Breast epithelium (tissue), 4 donors: Measurements from ENCODE around the gene SLK. TPM values are rescaled to one million over a fixed set of nuclear protein-coding genes. Genes with fewer than 3 reads are reported as not detected.

ENCODE experiments used
- DNase-seq, 2 donors: peaks; one replicate each; pipeline ENCODE4 v3.0.0-alpha.2; 2019; ENCODE audit warnings: low spot score in 2 of 2
- H3K27ac ChIP-seq, 2 donors: fragments of 200-600 bp; sonication (generic) in 1 of 2; one replicate each; pipeline ENCODE4 v1.5.1; 2016 to 2019; ENCODE audit warnings: mild to moderate bottlenecking in 1 of 2
- H3K27me3 ChIP-seq, 2 donors: fragments of 200-600 bp; sonication (generic) in 1 of 2; one replicate each; pipeline versions ENCODE4 v1.5.1 to v1.6.0; 2017 to 2019; ENCODE audit warnings: control low read depth in 1 of 2, mild to moderate bottlenecking in 1 of 2
- H3K36me3 ChIP-seq: fragments of 200-600 bp; one replicate; pipeline ENCODE4 v1.5.1; 2019
- H3K4me1 ChIP-seq, 2 donors: fragments of 200-600 bp; sonication (generic); one replicate each; pipeline ENCODE4 v1.5.1; 2016 to 2019; ENCODE audit warnings: control low read depth in 1 of 2
- H3K4me3 ChIP-seq, 3 donors: fragments of 200-600 bp; sonication (generic); 1 replicate in 2 of 3; 2 replicates in 1 of 3; pipeline ENCODE4 v1.5.1; 2016 to 2019; ENCODE audit warnings: mild to moderate bottlenecking in 3 of 3, moderate library complexity in 2 of 3
- H3K9me3 ChIP-seq, 2 donors: fragments of 200-600 bp; sonication (generic) in 1 of 2; one replicate each; pipeline ENCODE4 v1.5.1; 2016 to 2019; ENCODE audit warnings: control low read depth in 1 of 2
- CTCF ChIP-seq, 3 donors: fragments of 450-650 bp; IDR thresholded peaks; one replicate each; pipeline ENCODE4 v1.5.1; 2016 to 2017; ENCODE audit warnings: antibody characterized with exemption in 3 of 3, mild to moderate bottlenecking in 3 of 3, moderate library complexity in 3 of 3
- POLR2A ChIP-seq: fragments of 450-650 bp; IDR thresholded peaks from one replicate; pipeline ENCODE4 v1.6.1; 2016; ENCODE audit warnings: antibody characterized with exemption, mild to moderate bottlenecking, moderate library complexity
- POLR2AphosphoS5 ChIP-seq, 3 donors: sonication (generic); formaldehyde crosslinking; IDR thresholded peaks; one replicate each; pipeline ENCODE4 v1.6.1; 2017; ENCODE audit warnings: antibody characterized with exemption in 3 of 3
- intact Hi-C: fragments of 100-400 bp; cut with DNase I; formaldehyde crosslinking; loops from one replicate; pipeline ENCODE4 v1.15.1; 2023; ENCODE audit warnings: low total_unique reads
- total RNA-seq, 3 donors: library from RNA; depleted of rRNA; stranded (reverse); fragments of >200 nt; gene quantifications; one replicate each; pipeline ENCODE4 v1.1.0, GENCODE V29; 2016

The SLK gene
- total RNA-seq, 3 donors from 2014 or later, result 63.2 to 94.4 (median 76.4) TPM

GRCh38 chr10:104053201-104053600 lies 86.3 kb downstream of the SLK start:
- DNase-seq, result no peak
- intact Hi-C loops, result no loop called here

GRCh38 chr10:104054430-104054829 lies 87.5 kb downstream of the SLK start:
- intact Hi-C loops, result no loop called here
- H3K4me1 ChIP-seq, result no peaks in the 10 kb centered on the region

More at GRCh38 chr10:104053201-104053600, 86.3 kb downstream of the SLK start:
- H3K9me3 ChIP-seq, result no peaks in the 10 kb centered on the region
- H3K4me1 ChIP-seq, result no peaks in the 10 kb centered on the region
- H3K27me3 ChIP-seq, result no peaks in the 10 kb centered on the region
- H3K4me3 ChIP-seq, result no peak overlapping the region
- no peak for TF ChIP-seq POLR2A
- no peak for TF ChIP-seq POLR2AphosphoS5 (IDR thresholded peaks at IDR 0.05)
- TF ChIP-seq CTCF (IDR thresholded peaks at IDR 0.05), result no peak
- peak overlapping the region in 1 of 2 donors; percentile 5 for H3K27ac ChIP-seq
- H3K36me3 ChIP-seq, result no peaks in the 10 kb centered on the region

GRCh38 chr10:104056619-104057273 lies 89.8 kb downstream of the SLK start:
- TF ChIP-seq POLR2AphosphoS5 (IDR thresholded peaks at IDR 0.05) (no peak), CTCF (IDR thresholded peaks at IDR 0.05) (no peak), POLR2A (no peak)
- Histone ChIP-seq H3K9me3 (no peaks in the 10 kb centered on the region), H3K27me3 (no peaks in the 10 kb centered on the region), H3K36me3 (no peaks in the 10 kb centered on the region), H3K27ac (no peak overlapping the region), H3K4me1 (no peaks in the 10 kb centered on the region), H3K4me3 (no peak overlapping the region)
- intact Hi-C loops, result no loop called here
- DNase-seq, result no peak

More at GRCh38 chr10:104054430-104054829, 87.5 kb downstream of the SLK start:
- TF ChIP-seq POLR2A (no peak), CTCF (IDR thresholded peaks at IDR 0.05) (no peak), POLR2AphosphoS5 (IDR thresholded peaks at IDR 0.05) (no peak)
- no peak overlapping the region for H3K4me3 ChIP-seq
- no peaks in the 10 kb centered on the region for H3K9me3 ChIP-seq
- no peak for DNase-seq
- no peak overlapping the region for H3K27ac ChIP-seq
- no peaks in the 10 kb centered on the region for H3K36me3 ChIP-seq
- H3K27me3 ChIP-seq, result no peaks in the 10 kb centered on the region

- Histone ChIP-seq H3K36me3 (no peaks in the 10 kb centered on the region), H3K4me3 (no peak overlapping the region), H3K27me3 (no peaks in the 10 kb centered on the region), H3K9me3 (no peaks in the 10 kb centered on the region), H3K27ac (no peak overlapping the region), H3K4me1 (no peaks in the 10 kb centered on the region)
- no peak for TF ChIP-seq CTCF (IDR thresholded peaks at IDR 0.05)
- no peak for TF ChIP-seq POLR2AphosphoS5 (IDR thresholded peaks at IDR 0.05)
- no peak for TF ChIP-seq POLR2A
- no peak for DNase-seq
- intact Hi-C loops, result no loop called here
These were observed 90.8 kb downstream of the SLK start for GRCh38 chr10:104057717-104058116.

GRCh38 chr10:104059364-104059763 lies 92.4 kb downstream of the SLK start:
- intact Hi-C loops, result no loop called here
- Histone ChIP-seq H3K36me3 (no peaks in the 10 kb centered on the region), H3K4me3 (no peak overlapping the region), H3K27ac (no peak overlapping the region), H3K27me3 (no peaks in the 10 kb centered on the region), H3K9me3 (no peaks in the 10 kb centered on the region), H3K4me1 (no peaks in the 10 kb centered on the region)
- no peak for DNase-seq
- TF ChIP-seq CTCF (IDR thresholded peaks at IDR 0.05), result no peak
- TF ChIP-seq POLR2A, result no peak
- no peak for TF ChIP-seq POLR2AphosphoS5 (IDR thresholded peaks at IDR 0.05)
